PC-9 (cell line): ENCODE results near the gene DAB2.

Experiments
- CTCF ChIP-seq: fragments of 200-600 bp; sonication (generic); conservative IDR thresholded peaks from 2 replicates; pipeline ENCODE4 v1.6.1; 2017; ENCODE audit warnings: mixed run types, antibody characterized with exemption, mild to moderate bottlenecking, moderate library complexity
- EZH2 ChIP-seq: fragments of 200-600 bp; sonication (generic); IDR thresholded peaks from 2 replicates; pipeline ENCODE4 v1.8.0; 2017; ENCODE audit warnings: antibody characterized with exemption, low read depth

- no peak for TF ChIP-seq CTCF
- no peak for TF ChIP-seq EZH2
These were observed 57.1 kb downstream of the DAB2 start for GRCh38 chr5:39367711-39368110.
